ENCODE measurements around the gene NFX1. TPM values are rescaled to one million over a fixed set of nuclear protein-coding genes. Genes with fewer than 3 reads are reported as not detected.

NFX1 gene
- total and polyA plus RNA-seq, 2 experiments from 2014 or later: 18.5 to 19.5 TPM

DNA sequence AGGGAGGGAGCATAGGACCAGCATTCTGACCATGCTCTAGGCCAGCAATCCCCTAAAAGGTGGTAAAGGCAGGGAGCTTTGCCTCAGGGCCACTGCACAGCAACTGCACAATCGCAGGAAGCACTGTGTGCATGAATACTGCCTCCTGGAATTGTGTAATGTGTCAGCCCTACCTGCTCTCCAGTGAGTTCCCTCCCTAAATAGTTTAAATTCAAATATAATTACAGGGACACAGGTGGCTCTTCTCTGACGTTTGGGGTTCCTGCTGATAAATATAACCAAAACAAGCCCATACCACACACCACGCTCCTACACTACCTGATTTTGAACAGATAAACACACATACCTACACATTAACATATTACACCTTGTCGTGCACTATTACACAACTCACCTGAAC, 34.8 kb upstream of the NFX1 start:
- no peaks in the 10 kb centered on the region for H4K20me1 ChIP-seq (ENCODE audit: insufficient read depth, poor library complexity, severe bottlenecking)
- no peak overlapping the region for H3K4me2 ChIP-seq
- H3K4me3 ChIP-seq: no peak overlapping the region
- whole genome bisulfite sequencing (ENCODE audit: low lambda C conversion rate, missing lambda C conversion rate): 96% methylated on average over 4 of the region's 4 CpGs
- DNase-seq (ENCODE audit: low spot score): no peak
- H3K36me3 ChIP-seq (replicated peaks; ENCODE audit: insufficient read depth, low read depth): no peaks in the 10 kb centered on the region
- H3K9me2 ChIP-seq (replicated peaks; ENCODE audit: insufficient read depth): no peaks in the 10 kb centered on the region
- H3K27me3 ChIP-seq: no peaks in the 10 kb centered on the region
- H3K27ac ChIP-seq: no peak overlapping the region
- H3K4me1 ChIP-seq (ENCODE audit: insufficient read depth): peaks cover 6% of the 10 kb centered on the region
- H2AFZ ChIP-seq: no peak overlapping the region
- no peak for TF ChIP-seq EZH2 (IDR thresholded peaks at IDR 0.05; ENCODE audit: borderline replicate concordance)
- no peak for TF ChIP-seq EZH2phosphoT487 (IDR thresholded peaks at IDR 0.05; ENCODE audit: low read depth, severe bottlenecking, unreplicated experiment)
- TF ChIP-seq, protein P1, sequence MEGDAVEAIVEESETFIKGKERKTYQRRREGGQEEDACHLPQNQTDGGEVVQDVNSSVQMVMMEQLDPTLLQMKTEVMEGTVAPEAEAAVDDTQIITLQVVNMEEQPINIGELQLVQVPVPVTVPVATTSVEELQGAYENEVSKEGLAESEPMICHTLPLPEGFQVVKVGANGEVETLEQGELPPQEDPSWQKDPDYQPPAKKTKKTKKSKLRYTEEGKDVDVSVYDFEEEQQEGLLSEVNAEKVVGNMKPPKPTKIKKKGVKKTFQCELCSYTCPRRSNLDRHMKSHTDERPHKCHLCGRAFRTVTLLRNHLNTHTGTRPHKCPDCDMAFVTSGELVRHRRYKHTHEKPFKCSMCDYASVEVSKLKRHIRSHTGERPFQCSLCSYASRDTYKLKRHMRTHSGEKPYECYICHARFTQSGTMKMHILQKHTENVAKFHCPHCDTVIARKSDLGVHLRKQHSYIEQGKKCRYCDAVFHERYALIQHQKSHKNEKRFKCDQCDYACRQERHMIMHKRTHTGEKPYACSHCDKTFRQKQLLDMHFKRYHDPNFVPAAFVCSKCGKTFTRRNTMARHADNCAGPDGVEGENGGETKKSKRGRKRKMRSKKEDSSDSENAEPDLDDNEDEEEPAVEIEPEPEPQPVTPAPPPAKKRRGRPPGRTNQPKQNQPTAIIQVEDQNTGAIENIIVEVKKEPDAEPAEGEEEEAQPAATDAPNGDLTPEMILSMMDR (IDR thresholded peaks at IDR 0.05; ENCODE audit: poor library complexity): no peak
- no peaks in the 10 kb centered on the region for H3K9me3 ChIP-seq (ENCODE audit: low read depth)
- H3K79me2 ChIP-seq: no peaks in the 10 kb centered on the region

DNA sequence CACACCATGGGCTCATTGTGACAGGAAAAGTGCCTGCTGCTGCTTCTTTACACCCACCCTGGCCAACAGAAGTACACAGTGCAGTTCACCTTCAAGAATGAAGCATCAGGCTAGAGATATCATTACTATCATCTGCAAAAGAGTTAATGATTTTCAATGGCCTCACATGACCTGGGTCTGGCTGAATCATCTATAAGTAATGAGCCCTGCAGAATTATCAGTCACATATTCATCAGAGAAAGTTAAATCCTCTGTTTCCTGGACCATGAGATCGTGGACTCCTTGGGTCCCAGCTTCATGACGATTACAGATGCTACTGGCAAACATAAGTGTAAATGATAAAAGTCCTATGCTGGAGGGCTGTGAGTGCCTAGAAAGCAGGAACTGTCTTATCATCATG, 34.1 kb upstream of the NFX1 start:
- Histone ChIP-seq H3K36me3 (replicated peaks; ENCODE audit: insufficient read depth, low read depth) (no peaks in the 10 kb centered on the region), H4K20me1 (ENCODE audit: insufficient read depth, poor library complexity, severe bottlenecking) (no peaks in the 10 kb centered on the region), H3K4me1 (ENCODE audit: insufficient read depth) (peaks cover 6% of the 10 kb centered on the region), H2AFZ (no peak overlapping the region), H3K27ac (no peak overlapping the region), H3K79me2 (peaks cover 6% of the 10 kb centered on the region), H3K4me2 (no peak overlapping the region), H3K9me3 (ENCODE audit: low read depth) (no peaks in the 10 kb centered on the region), H3K9me2 (replicated peaks; ENCODE audit: insufficient read depth) (no peaks in the 10 kb centered on the region), H3K4me3 (no peak overlapping the region), H3K27me3 (no peaks in the 10 kb centered on the region)
- TF ChIP-seq EZH2phosphoT487 (IDR thresholded peaks at IDR 0.05; ENCODE audit: low read depth, severe bottlenecking, unreplicated experiment) (no peak), EZH2 (IDR thresholded peaks at IDR 0.05; ENCODE audit: borderline replicate concordance) (no peak)
- TF ChIP-seq, protein P1 (IDR thresholded peaks at IDR 0.05; ENCODE audit: poor library complexity): no peak
- 80% methylated on average over 2 of the region's 2 CpGs for WGBS (ENCODE audit: low lambda C conversion rate, missing lambda C conversion rate)
- DNase-seq (ENCODE audit: low spot score): no peak

DNA sequence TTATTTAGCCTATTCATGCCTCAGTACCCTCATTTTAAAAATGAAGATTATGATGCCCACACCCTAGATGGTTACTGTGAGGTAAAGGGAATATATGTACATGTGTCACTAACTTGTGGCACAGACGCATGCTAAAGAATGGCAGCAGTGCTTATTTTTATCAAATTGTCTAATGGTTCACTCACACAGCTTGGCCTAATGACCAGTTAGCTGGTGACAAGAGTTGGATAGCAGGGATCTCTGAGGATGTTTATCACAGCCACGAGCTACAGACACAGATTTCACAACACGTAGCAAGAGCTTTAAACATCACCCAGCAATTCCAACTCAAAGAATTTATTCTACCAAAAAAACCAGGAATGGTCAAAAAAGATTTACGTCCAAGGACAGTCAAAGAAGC, 33.0 kb upstream of the NFX1 start:
- no peak for DNase-seq (ENCODE audit: low spot score)
- TF ChIP-seq, protein P1 (IDR thresholded peaks at IDR 0.05; ENCODE audit: poor library complexity): no peak
- no peak for TF ChIP-seq EZH2 (IDR thresholded peaks at IDR 0.05; ENCODE audit: borderline replicate concordance)
- TF ChIP-seq EZH2phosphoT487 (IDR thresholded peaks at IDR 0.05; ENCODE audit: low read depth, severe bottlenecking, unreplicated experiment): no peak
- H3K4me3 ChIP-seq: no peak overlapping the region
- peaks cover 6% of the 10 kb centered on the region for H3K4me1 ChIP-seq (ENCODE audit: insufficient read depth)
- no peaks in the 10 kb centered on the region for H3K9me2 ChIP-seq (replicated peaks; ENCODE audit: insufficient read depth)
- no peak overlapping the region for H2AFZ ChIP-seq
- H3K9me3 ChIP-seq (ENCODE audit: low read depth): no peaks in the 10 kb centered on the region
- H4K20me1 ChIP-seq (ENCODE audit: insufficient read depth, poor library complexity, severe bottlenecking): no peaks in the 10 kb centered on the region
- WGBS (ENCODE audit: low lambda C conversion rate, missing lambda C conversion rate): 91% methylated on average over 4 of the region's 4 CpGs
- no peak overlapping the region for H3K27ac ChIP-seq
- H3K36me3 ChIP-seq (replicated peaks; ENCODE audit: insufficient read depth, low read depth): no peaks in the 10 kb centered on the region
- no peaks in the 10 kb centered on the region for H3K27me3 ChIP-seq
- no peak overlapping the region for H3K4me2 ChIP-seq
- peaks cover 16% of the 10 kb centered on the region for H3K79me2 ChIP-seq

DNA sequence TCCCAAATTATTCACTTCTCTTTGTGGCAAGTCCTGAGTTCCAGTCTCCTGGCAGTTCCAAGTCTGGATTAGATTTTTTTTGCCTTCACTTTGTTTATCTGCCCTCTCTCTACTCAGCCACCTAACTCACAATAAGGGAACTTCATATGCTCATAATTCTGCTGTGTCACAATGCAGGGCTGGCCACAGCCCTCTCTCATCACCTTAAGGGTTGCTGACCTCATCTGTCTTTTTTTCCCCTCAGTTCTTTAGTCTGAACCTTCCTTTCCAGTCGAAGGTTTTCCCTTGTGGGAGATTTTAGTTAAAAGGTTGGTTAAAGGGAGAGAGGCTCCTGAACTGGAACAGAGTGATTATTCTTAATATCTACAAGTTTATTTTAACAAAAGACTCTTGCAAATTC, 29.9 kb upstream of the NFX1 start:
- no peak for DNase-seq (ENCODE audit: low spot score)
- Histone ChIP-seq H3K4me1 (ENCODE audit: insufficient read depth) (peaks cover 7% of the 10 kb centered on the region), H3K27me3 (no peaks in the 10 kb centered on the region), H3K79me2 (peaks cover 39% of the 10 kb centered on the region), H3K36me3 (replicated peaks; ENCODE audit: insufficient read depth, low read depth) (no peaks in the 10 kb centered on the region), H3K4me2 (no peak overlapping the region), H2AFZ (no peak overlapping the region), H3K27ac (no peak overlapping the region), H3K4me3 (no peak overlapping the region), H4K20me1 (ENCODE audit: insufficient read depth, poor library complexity, severe bottlenecking) (peaks cover 3% of the 10 kb centered on the region), H3K9me3 (ENCODE audit: low read depth) (no peaks in the 10 kb centered on the region), H3K9me2 (replicated peaks; ENCODE audit: insufficient read depth) (no peaks in the 10 kb centered on the region)
- TF ChIP-seq EZH2phosphoT487 (IDR thresholded peaks at IDR 0.05; ENCODE audit: low read depth, severe bottlenecking, unreplicated experiment) (no peak), EZH2 (IDR thresholded peaks at IDR 0.05; ENCODE audit: borderline replicate concordance) (no peak)
- TF ChIP-seq, protein P1 (IDR thresholded peaks at IDR 0.05; ENCODE audit: poor library complexity): no peak
- WGBS (ENCODE audit: low lambda C conversion rate, missing lambda C conversion rate): 87% methylated on average over 1 of the region's 1 CpG

All from hepatocyte (in vitro differentiated cells).